PC-3 (cell line): ENCODE measurements around the gene ATP8A2.

Experiments used
- CTCF ChIP-seq: fragments of 300-600 bp; sonication (generic); conservative IDR thresholded peaks from 2 replicates; pipeline ENCODE4 v1.5.1; 2017; ENCODE audit warnings: antibody characterized with exemption, low read depth, mild to moderate bottlenecking, low read length
- EZH2 ChIP-seq: fragments of 300-600 bp; sonication (generic); IDR thresholded peaks from one replicate; pipeline ENCODE4 v1.6.1; 2017; ENCODE audit warnings: antibody characterized with exemption, mild to moderate bottlenecking, low read length; ENCODE audit not compliant: unreplicated experiment
- EZH2phosphoT487 ChIP-seq: fragments of 300-600 bp; sonication (generic); IDR thresholded peaks from 2 replicates; pipeline ENCODE4 v1.6.1; 2018; ENCODE audit warnings: mild to moderate bottlenecking, antibody characterized with exemption, low read length, borderline replicate concordance

GRCh38 chr13:25447396-25447795 lies 75.6 kb downstream of the ATP8A2 start:
- TF ChIP-seq CTCF, result no peak
- TF ChIP-seq EZH2, result no peak
- no peak for TF ChIP-seq EZH2phosphoT487
